Activated CD4-positive, alpha-beta T cell treated with anti-CD3 and anti-CD28 coated beads, Interleukin-2, amount 10 ng/mL, durations not matched to agents 7 days and 5 days (primary cell): ENCODE results near the gene TMEM45A. TPM values are rescaled to one million over a fixed set of nuclear protein-coding genes. Genes with fewer than 3 reads are reported as not detected.
"Not testable (repeated sequence)": the region's sequence is repeated elsewhere in the genome, so short reads cannot be mapped to it uniquely, and the experiment has no call there.

Experiments
- CTCF ChIA-PET: fragments of 350-600 bp; sonication (Branson Sonifier 250); formaldehyde crosslinking; loops from one replicate; lab custom pipeline; 2021; ENCODE audit warnings: antibody characterized with exemption; lab: Charles Lee
- POLR2A ChIA-PET: fragments of 350-600 bp; sonication (Branson Sonifier 250); formaldehyde crosslinking; loops from one replicate; lab custom pipeline; 2021; ENCODE audit warnings: antibody characterized with exemption; lab: Charles Lee
- DNase-seq: peaks from one replicate; pipeline ENCODE4 v3.0.0-alpha.2; 2020
- H3K27ac Mint-ChIP-seq: one replicate; pipeline ENCODE4 v1.8.0; 2021; ENCODE audit warnings: mild to moderate bottlenecking, moderate library complexity, mixed read lengths
- H3K27me3 Mint-ChIP-seq: one replicate; pipeline ENCODE4 v1.8.0; 2021; ENCODE audit warnings: mixed read lengths
- H3K36me3 Mint-ChIP-seq: one replicate; pipeline ENCODE4 v1.8.0; 2021; ENCODE audit warnings: low read depth, mixed read lengths
- H3K4me1 Mint-ChIP-seq: one replicate; pipeline ENCODE4 v1.8.0; 2021; ENCODE audit warnings: mixed read lengths
- H3K4me3 Mint-ChIP-seq: one replicate; pipeline ENCODE4 v1.8.0; 2021; ENCODE audit warnings: mild to moderate bottlenecking, moderate library complexity, mixed read lengths
- H3K9me3 Mint-ChIP-seq: one replicate; pipeline ENCODE4 v1.8.0; 2021; ENCODE audit warnings: mixed read lengths
- total RNA-seq, 2 experiments: library from RNA; stranded (reverse); gene quantifications; one replicate each; pipeline ENCODE4 v1.2.3, GENCODE V29; 2021

TMEM45A gene
- total RNA-seq, 2 experiments from 2014 or later = 0.15 to 0.17 TPM

- Mint-ChIP-seq H3K4me3 (no peak overlapping the region), H3K27me3 (no peaks in the 10 kb centered on the region), H3K9me3 (peaks cover 17% of the 10 kb centered on the region), H3K4me1 (peaks cover 10% of the 10 kb centered on the region), H3K36me3 (no peaks in the 10 kb centered on the region), H3K27ac (peak overlapping the region; percentile 47)
- ChIA-PET POLR2A (no interaction called here), CTCF (interaction anchor here (1.0 kb wide), 1 partner anchor 279 kb away, joined by 3 read pairs; no protein-coding TSS in a partner anchor)
- no peak for DNase-seq
Measured at GRCh38 chr3:100465892-100466777, 26.3 kb upstream of the TMEM45A start.

GRCh38 chr3:100467133-100467532 lies 25.3 kb upstream of the TMEM45A start:
- Mint-ChIP-seq H3K4me3 (no peak overlapping the region), H3K27me3 (no peaks in the 10 kb centered on the region), H3K36me3 (no peaks in the 10 kb centered on the region), H3K4me1 (peaks cover 10% of the 10 kb centered on the region), H3K27ac (no peak overlapping the region), H3K9me3 (peaks cover 17% of the 10 kb centered on the region)
- no peak for DNase-seq
- CTCF ChIA-PET = interaction anchor here (1.0 kb wide), 1 partner anchor 278 kb away, joined by 3 read pairs; no protein-coding TSS in a partner anchor
- POLR2A ChIA-PET = no interaction called here

- ChIA-PET CTCF (no interaction called here), POLR2A (interaction anchor here (0.6 kb wide), 1 partner anchor 61 kb away, joined by 3 read pairs; no protein-coding TSS in a partner anchor)
- Mint-ChIP-seq H3K4me1 (peaks cover 10% of the 10 kb centered on the region), H3K9me3 (peaks cover 17% of the 10 kb centered on the region), H3K27ac (no peak overlapping the region), H3K27me3 (no peaks in the 10 kb centered on the region), H3K4me3 (no peak overlapping the region), H3K36me3 (no peaks in the 10 kb centered on the region)
- DNase-seq = no peak
Measured at GRCh38 chr3:100468676-100469075, 23.7 kb upstream of the TMEM45A start.

- Mint-ChIP-seq H3K36me3 (no peaks in the 10 kb centered on the region), H3K4me1 (peaks cover 8% of the 10 kb centered on the region), H3K4me3 (no peak overlapping the region), H3K27ac (no peak overlapping the region), H3K27me3 (peaks cover 5% of the 10 kb centered on the region), H3K9me3 (peaks cover 17% of the 10 kb centered on the region)
- no peak for DNase-seq
- ChIA-PET CTCF (interaction anchor here (1.2 kb wide), 1 partner anchor 11 kb away, joined by 3 read pairs; no protein-coding TSS in a partner anchor), POLR2A (no interaction called here)
Measured at GRCh38 chr3:100470951-100471350, 21.5 kb upstream of the TMEM45A start.

GRCh38 chr3:100471444-100471843 lies 21.0 kb upstream of the TMEM45A start:
- Mint-ChIP-seq H3K27ac (no peak overlapping the region), H3K4me1 (peaks cover 3% of the 10 kb centered on the region), H3K27me3 (peaks cover 5% of the 10 kb centered on the region), H3K4me3 (no peak overlapping the region), H3K9me3 (peaks cover 17% of the 10 kb centered on the region), H3K36me3 (no peaks in the 10 kb centered on the region)
- CTCF ChIA-PET = interaction anchor here (1.2 kb wide), 1 partner anchor 11 kb away, joined by 3 read pairs; no protein-coding TSS in a partner anchor
- no peak for DNase-seq
- POLR2A ChIA-PET = no interaction called here

GRCh38 chr3:100477851-100478360 lies 14.5 kb upstream of the TMEM45A start:
- CTCF ChIA-PET, DNase-seq, H3K4me3 Mint-ChIP-seq, POLR2A ChIA-PET, H3K36me3 Mint-ChIP-seq, H3K9me3 Mint-ChIP-seq, H3K27ac Mint-ChIP-seq, H3K4me1 Mint-ChIP-seq: not testable (repeated sequence)
- H3K27me3 Mint-ChIP-seq = peaks cover 19% of the 10 kb centered on the region

GRCh38 chr3:100478521-100478920 lies 13.9 kb upstream of the TMEM45A start:
- H3K27ac Mint-ChIP-seq, CTCF ChIA-PET, DNase-seq, H3K9me3 Mint-ChIP-seq, H3K4me3 Mint-ChIP-seq, H3K4me1 Mint-ChIP-seq, POLR2A ChIA-PET, H3K36me3 Mint-ChIP-seq: not testable (repeated sequence)
- peaks cover 21% of the 10 kb centered on the region for H3K27me3 Mint-ChIP-seq

- Mint-ChIP-seq H3K27ac (no peak overlapping the region), H3K4me3 (no peak overlapping the region), H3K27me3 (peaks cover 25% of the 10 kb centered on the region), H3K9me3 (no peaks in the 10 kb centered on the region), H3K36me3 (no peaks in the 10 kb centered on the region), H3K4me1 (peaks cover 3% of the 10 kb centered on the region)
- DNase-seq = no peak
- ChIA-PET POLR2A (no interaction called here), CTCF (interaction anchor here (1.2 kb wide), 1 partner anchor 203 kb away, joined by 3 read pairs; no protein-coding TSS in a partner anchor)
Measured at GRCh38 chr3:100480081-100480480, 12.3 kb upstream of the TMEM45A start.

- H3K27ac Mint-ChIP-seq = no peak overlapping the region
- no peaks in the 10 kb centered on the region for H3K36me3 Mint-ChIP-seq
- POLR2A ChIA-PET = no interaction called here
- DNase-seq = no peak
- H3K4me1 Mint-ChIP-seq = peaks cover 3% of the 10 kb centered on the region
- H3K4me3 Mint-ChIP-seq = no peak overlapping the region
- no peaks in the 10 kb centered on the region for H3K9me3 Mint-ChIP-seq
- peaks cover 20% of the 10 kb centered on the region for H3K27me3 Mint-ChIP-seq
- CTCF ChIA-PET = interaction anchor here (0.8 kb wide), 1 partner anchor 11 kb away, joined by 4 read pairs; the partner anchor contains the start of gene TMEM45A
Measured at GRCh38 chr3:100482176-100482575, 10.2 kb upstream of the TMEM45A start.

GRCh38 chr3:100483529-100483928 lies 8.9 kb upstream of the TMEM45A start:
- H3K9me3 Mint-ChIP-seq = no peaks in the 10 kb centered on the region
- H3K27ac Mint-ChIP-seq = no peak overlapping the region
- peaks cover 20% of the 10 kb centered on the region for H3K27me3 Mint-ChIP-seq
- ChIA-PET CTCF (interaction anchor here (1.2 kb wide), 1 partner anchor 28 kb away, joined by 4 read pairs; no protein-coding TSS in a partner anchor), POLR2A (no interaction called here)
- DNase-seq = no peak
- peaks cover 3% of the 10 kb centered on the region for H3K4me1 Mint-ChIP-seq
- no peaks in the 10 kb centered on the region for H3K36me3 Mint-ChIP-seq
- H3K4me3 Mint-ChIP-seq = no peak overlapping the region

GRCh38 chr3:100486808-100487207 lies 5.6 kb upstream of the TMEM45A start:
- Mint-ChIP-seq H3K36me3 (no peaks in the 10 kb centered on the region), H3K4me1 (peaks cover 6% of the 10 kb centered on the region), H3K27ac (no peak overlapping the region), H3K9me3 (no peaks in the 10 kb centered on the region), H3K4me3 (no peak overlapping the region), H3K27me3 (peaks cover 26% of the 10 kb centered on the region)
- ChIA-PET POLR2A (no interaction called here), CTCF (interaction anchor here (0.9 to 1.1 kb wide), 2 partner anchors 33 to 38 kb away, joined by 3 to 4 read pairs; no protein-coding TSS in a partner anchor)
- DNase-seq = no peak

GRCh38 chr3:100489118-100489517 lies 3.3 kb upstream of the TMEM45A start:
- DNase-seq = no peak
- Mint-ChIP-seq H3K9me3 (no peaks in the 10 kb centered on the region), H3K27me3 (peaks cover 16% of the 10 kb centered on the region), H3K4me3 (no peak overlapping the region), H3K27ac (no peak overlapping the region), H3K4me1 (peaks cover 13% of the 10 kb centered on the region), H3K36me3 (no peaks in the 10 kb centered on the region)
- POLR2A ChIA-PET = no interaction called here
- CTCF ChIA-PET = interaction anchor here (0.7 to 1.0 kb wide), 2 partner anchors 87 to 105 kb away, joined by 3 read pairs; partner anchors contain the start of gene LNP1
